ENCODE data around the gene UBTF.

UBTF gene

GRCh38 chr17:44200478-44201155 lies 18.9 kb downstream of the UBTF start:
- DNase-seq (ENCODE audit: low read depth) = no peak
- H3K4me3 ChIP-seq (ENCODE audit: low read depth, low read length) = peak overlapping the region; percentile 68

- peak within 1 kb of the TSS; percentile 74 for H3K4me3 ChIP-seq (ENCODE audit: low read depth, low read length)
- DNase-seq (ENCODE audit: low read depth) = peak; percentile 93
Measured at GRCh38 chr17:44199553-44200477, 19.7 kb downstream of the UBTF start, which contains the start of gene ATXN7L3. TSS of gene ATXN7L3 (minus strand) at chr17:44199884. CDS start at chr17:44198070, 1,814 bp downstream.

GRCh38 chr17:44198721-44199552 lies 20.5 kb downstream of the UBTF start:
- H3K4me3 ChIP-seq (ENCODE audit: low read depth, low read length) = peak overlapping the region; percentile 74
- DNase-seq (ENCODE audit: low read depth) = no peak

GRCh38 chr17:44197980-44198720 lies 21.3 kb downstream of the UBTF start:
- H3K4me3 ChIP-seq (ENCODE audit: low read depth, low read length) = peak overlapping the region; percentile 74
- no peak for DNase-seq (ENCODE audit: low read depth)

- no peak overlapping the region for H3K4me3 ChIP-seq (ENCODE audit: low read depth, low read length)
- no peak for DNase-seq (ENCODE audit: low read depth)
Measured at GRCh38 chr17:44197107-44197506, 22.4 kb downstream of the UBTF start.

- no peak overlapping the region for H3K4me3 ChIP-seq (ENCODE audit: low read depth, low read length)
- DNase-seq (ENCODE audit: low read depth) = no peak
Measured at GRCh38 chr17:44193326-44194084, 26.0 kb downstream of the UBTF start.

- no peak overlapping the region for H3K4me3 ChIP-seq (ENCODE audit: low read depth, low read length)
- DNase-seq (ENCODE audit: low read depth) = no peak
Measured at GRCh38 chr17:44192750-44193149, 26.7 kb downstream of the UBTF start.

- DNase-seq (ENCODE audit: low read depth) = no peak
- no peak overlapping the region for H3K4me3 ChIP-seq (ENCODE audit: low read depth, low read length)
Measured at GRCh38 chr17:44191941-44192496, 27.5 kb downstream of the UBTF start.

- DNase-seq (ENCODE audit: low read depth) = no peak
- no peak overlapping the region for H3K4me3 ChIP-seq (ENCODE audit: low read depth, low read length)
Measured at GRCh38 chr17:44191369-44191768, 28.1 kb downstream of the UBTF start.

- DNase-seq (ENCODE audit: low read depth) = no peak
- H3K4me3 ChIP-seq (ENCODE audit: low read depth, low read length) = no peak overlapping the region
Measured at GRCh38 chr17:44190481-44190880, 29.0 kb downstream of the UBTF start.

- no peak for DNase-seq (ENCODE audit: low read depth)
Measured at GRCh38 chr17:44188576-44189403, 30.7 kb downstream of the UBTF start.

GRCh38 chr17:44187131-44187899 lies 32.2 kb downstream of the UBTF start:
- no peak for DNase-seq (ENCODE audit: low read depth)
- H3K4me3 ChIP-seq (ENCODE audit: low read depth, low read length) = peak overlapping the region; percentile 85

More at GRCh38 chr17:44188576-44189403, 30.7 kb downstream of the UBTF start:
- no peak overlapping the region for H3K4me3 ChIP-seq (ENCODE audit: low read depth, low read length)

GRCh38 chr17:44186307-44187130 lies 33.0 kb downstream of the UBTF start, which contains the start of gene TMUB2:
TSS of gene TMUB2 (plus strand) at chr17:44186972. CDS start at chr17:44187709, 737 bp downstream.
- DNase-seq (ENCODE audit: low read depth) = peak; percentile 97
- peak within 1 kb of the TSS; percentile 94 for H3K4me3 ChIP-seq (ENCODE audit: low read depth, low read length)

- H3K4me3 ChIP-seq (ENCODE audit: low read depth, low read length) = no peak overlapping the region
- no peak for DNase-seq (ENCODE audit: low read depth)
Measured at GRCh38 chr17:44184212-44184810, 35.2 kb downstream of the UBTF start.

- no peak for DNase-seq (ENCODE audit: low read depth)
- H3K4me3 ChIP-seq (ENCODE audit: low read depth, low read length) = no peak overlapping the region
Measured at GRCh38 chr17:44183024-44183423, 36.5 kb downstream of the UBTF start.
